H9 (cell line): ENCODE data around the gene PODXL2. TPM values are rescaled to one million over a fixed set of nuclear protein-coding genes. Genes with fewer than 3 reads are reported as not detected.

Source experiments
- DNase-seq: peaks from one replicate; pipeline ENCODE4 v3.0.0-alpha.2; 2017
- H2AFZ ChIP-seq: one replicate; pipeline ENCODE4 v1.6.1; 2013; ENCODE audit warnings: mild to moderate bottlenecking, low read length, control low read depth, moderate library complexity
- H2AK5ac ChIP-seq: 2 replicates; pipeline ENCODE4 v1.6.1; 2013; ENCODE audit warnings: low read length, control low read depth, mixed read lengths; ENCODE audit not compliant: insufficient read length
- H2BK120ac ChIP-seq: one replicate; pipeline ENCODE4 v1.6.1; 2013; ENCODE audit warnings: low read depth, mild to moderate bottlenecking, low read length, control low read depth, inconsistent platforms; ENCODE audit not compliant: poor library complexity, severe bottlenecking
- H2BK12ac ChIP-seq: 2 replicates; pipeline ENCODE4 v1.6.1; 2013; ENCODE audit warnings: low read length, control low read depth, mixed read lengths, low read depth; ENCODE audit not compliant: insufficient read length
- H2BK15ac ChIP-seq: 2 replicates; pipeline ENCODE4 v1.6.1; 2013; ENCODE audit warnings: low read depth, low read length, control low read depth
- H2BK20ac ChIP-seq: one replicate; pipeline ENCODE4 v1.6.1; 2013; ENCODE audit warnings: low read depth, mild to moderate bottlenecking, low read length, control low read depth, inconsistent platforms; ENCODE audit not compliant: poor library complexity, severe bottlenecking
- H2BK5ac ChIP-seq: 2 replicates; pipeline ENCODE4 v1.6.1; 2013; ENCODE audit warnings: low read length, control low read depth, mixed read lengths; ENCODE audit not compliant: insufficient read length
- H3K14ac ChIP-seq: 2 replicates; pipeline ENCODE4 v1.6.1; 2013; ENCODE audit warnings: low read length, control low read depth; ENCODE audit not compliant: insufficient read depth
- H3K18ac ChIP-seq: 2 replicates; pipeline ENCODE4 v1.6.1; 2013; ENCODE audit warnings: low read depth, mild to moderate bottlenecking, mixed read lengths, low read length, control low read depth; ENCODE audit not compliant: insufficient read length
- H3K23ac ChIP-seq: 2 replicates; pipeline ENCODE4 v1.6.1; 2013; ENCODE audit warnings: low read length, control low read depth, mixed read lengths, low read depth; ENCODE audit not compliant: insufficient read length
- H3K23me2 ChIP-seq: 2 replicates; pipeline ENCODE4 v1.6.1; 2013; ENCODE audit warnings: low read depth, mild to moderate bottlenecking, mixed read lengths, low read length, control low read depth; ENCODE audit not compliant: insufficient read length, poor library complexity, severe bottlenecking
- H3K27ac ChIP-seq: 2 replicates; pipeline ENCODE4 v1.5.1; 2013; ENCODE audit warnings: low read length, control low read depth, mixed read lengths, low read depth; ENCODE audit not compliant: insufficient read length
- H3K27me3 ChIP-seq: 2 replicates; pipeline ENCODE4 v1.6.1; 2013; ENCODE audit warnings: low read length, control low read depth, inconsistent platforms; ENCODE audit not compliant: insufficient read depth
- H3K4ac ChIP-seq: 2 replicates; pipeline ENCODE4 v1.6.1; 2013; ENCODE audit warnings: low read depth, mild to moderate bottlenecking, control low read depth, inconsistent platforms, low read length, moderate library complexity
- H3K4me1 ChIP-seq: 2 replicates; pipeline ENCODE4 v1.6.1; 2013; ENCODE audit warnings: low read length, control low read depth, inconsistent platforms; ENCODE audit not compliant: insufficient read depth
- H3K4me2 ChIP-seq: 2 replicates; pipeline ENCODE4 v1.6.1; 2013; ENCODE audit warnings: low read length, control low read depth, mixed read lengths; ENCODE audit not compliant: insufficient read length, insufficient read depth
- H3K56ac ChIP-seq: 2 replicates; pipeline ENCODE4 v1.6.1; 2013; ENCODE audit warnings: low read depth, mild to moderate bottlenecking, mixed read lengths, low read length, control low read depth; ENCODE audit not compliant: insufficient read length
- H3K79me1 ChIP-seq: 2 replicates; pipeline ENCODE4 v1.6.1; 2013; ENCODE audit warnings: low read depth, mild to moderate bottlenecking, moderate library complexity, low read length, control low read depth, inconsistent platforms; ENCODE audit not compliant: insufficient read depth, poor library complexity, severe bottlenecking
- H3K79me2 ChIP-seq: 2 replicates; pipeline ENCODE4 v1.6.1; 2013; ENCODE audit warnings: low read length, control low read depth, inconsistent platforms; ENCODE audit not compliant: insufficient read depth
- H3K9ac ChIP-seq: 2 replicates; pipeline ENCODE4 v1.6.1; 2013; ENCODE audit warnings: low read length, control low read depth, mixed read lengths; ENCODE audit not compliant: insufficient read length; ENCODE audit errors: extremely low read depth
- H3K9me3 ChIP-seq: one replicate; pipeline ENCODE4 v1.6.1; 2013; ENCODE audit warnings: low read depth, low read length, inconsistent platforms; ENCODE audit not compliant: control insufficient read depth
- H3T11ph ChIP-seq: one replicate; pipeline ENCODE4 v1.6.1; 2013; ENCODE audit warnings: mild to moderate bottlenecking, low read length, control low read depth, inconsistent platforms
- H4K20me1 ChIP-seq: one replicate; pipeline ENCODE4 v1.6.1; 2013; ENCODE audit not compliant: control insufficient read depth, insufficient read length, insufficient read depth
- H4K5ac ChIP-seq: 2 replicates; pipeline ENCODE4 v1.6.1; 2013; ENCODE audit warnings: low read depth, mild to moderate bottlenecking, mixed read lengths, low read length, control low read depth; ENCODE audit not compliant: insufficient read length
- H4K8ac ChIP-seq: replicated peaks from 2 replicates; pipeline ENCODE4 v1.6.1; 2013; ENCODE audit warnings: low read length, control low read depth, mixed read lengths, low read depth; ENCODE audit not compliant: insufficient read length
- H4K91ac ChIP-seq: 2 replicates; pipeline ENCODE4 v1.6.1; 2013; ENCODE audit warnings: low read depth, mild to moderate bottlenecking, moderate library complexity, mixed read lengths, low read length, control low read depth; ENCODE audit not compliant: insufficient read length
- H3K27ac Mint-ChIP-seq, 3 experiments: 2 replicates in 2 of 3; 3 replicates in 1 of 3; pipeline ENCODE4 v1.8.0; 2020 to 2021; ENCODE audit warnings: mixed read lengths in 3 of 3, mild to moderate bottlenecking in 1 of 3, moderate library complexity in 1 of 3
- H3K27me3 Mint-ChIP-seq: 2 replicates; pipeline ENCODE4 v1.8.0; 2021; ENCODE audit warnings: low read depth, mild to moderate bottlenecking, moderate library complexity, mixed read lengths
- H3K36me3 Mint-ChIP-seq, 3 experiments: 2 replicates in 2 of 3; 3 replicates in 1 of 3; pipeline ENCODE4 v1.8.0; 2020 to 2021; ENCODE audit warnings: low read depth in 3 of 3, mixed read lengths in 3 of 3; ENCODE audit not compliant: insufficient read depth in 1 of 3
- H3K4me1 Mint-ChIP-seq, 2 experiments: 2 replicates each; pipeline ENCODE4 v1.8.0; 2020; ENCODE audit warnings: mixed read lengths in 2 of 2
- H3K4me3 Mint-ChIP-seq, 2 experiments: 2 replicates in 1 of 2; 3 replicates in 1 of 2; pipeline ENCODE4 v1.8.0; 2020 to 2021; ENCODE audit warnings: mild to moderate bottlenecking in 2 of 2, mixed read lengths in 2 of 2, moderate library complexity in 1 of 2
- H3K9me3 Mint-ChIP-seq, 2 experiments: 2 replicates in 1 of 2; 3 replicates in 1 of 2; pipeline ENCODE4 v1.8.0; 2020; ENCODE audit warnings: mild to moderate bottlenecking in 2 of 2, mixed read lengths in 2 of 2, moderate library complexity in 1 of 2
- WGBS: extraction: QIAGEN DNeasy Blood & Tissue Kit; methylation state at CpG from one replicate; pipeline ENCODE4 v1.1.7; 2013; ENCODE audit warnings: missing lambda C conversion rate, low lambda C conversion rate, mixed read lengths; ENCODE audit not compliant: insufficient read length; ENCODE audit errors: extremely low coverage; 5-methylcytosine and 5-hydroxymethylcytosine counted together
- total RNA-seq: library from RNA; stranded (reverse); gene quantifications from 2 replicates; pipeline ENCODE4 v1.2.1, GENCODE V29; 2021
- TF ChIP-seq, protein P1 (sequence below): fragments of 200-600 bp; sonication (generic); conservative IDR thresholded peaks from 3 replicates; pipeline ENCODE4 v1.8.0; 2021; ENCODE audit warnings: antibody characterized with exemption, mild to moderate bottlenecking

PODXL2 gene
- total RNA-seq, 1 experiment from 2014 or later: 24.6 TPM

- no peak overlapping the region for H2BK15ac ChIP-seq
- WGBS: no CpG with 5 or more reads among the region's 9 CpGs
- no peak overlapping the region for H2BK20ac ChIP-seq
- H3K23ac ChIP-seq: no peak overlapping the region
- H3K23me2 ChIP-seq: no peaks in the 10 kb centered on the region
- H3K27me3 Mint-ChIP-seq: peaks cover 24% of the 10 kb centered on the region
- no peak overlapping the region for H3K18ac ChIP-seq
- peaks cover 4% of the 10 kb centered on the region; the same call in 1 of the 2 replicates for H3K4me1 ChIP-seq
- no peaks in the 10 kb centered on the region for H3K9me3 Mint-ChIP-seq
- H3K14ac ChIP-seq: no peak overlapping the region
- H2BK12ac ChIP-seq: no peak overlapping the region
- H3K4me2 ChIP-seq: no peak overlapping the region
- no peak overlapping the region for H4K5ac ChIP-seq
- H3K56ac ChIP-seq: no peak overlapping the region
- no peak overlapping the region for H3K4ac ChIP-seq
- H3K4me1 Mint-ChIP-seq: peaks cover 29 to 38% of the 10 kb centered on the region in 2 experiments
- no peak overlapping the region for H3K27ac Mint-ChIP-seq
- no peaks in the 10 kb centered on the region for H3K79me1 ChIP-seq
- no peak overlapping the region for H3T11ph ChIP-seq
- H4K8ac ChIP-seq: no peak overlapping the region
- no peak overlapping the region for H3K9ac ChIP-seq
- H4K91ac ChIP-seq: no peak overlapping the region
- no peak overlapping the region for H3K4me3 Mint-ChIP-seq
- H4K20me1 ChIP-seq: no peaks in the 10 kb centered on the region
- H2BK5ac ChIP-seq: no peak overlapping the region
- TF ChIP-seq, protein P1, sequence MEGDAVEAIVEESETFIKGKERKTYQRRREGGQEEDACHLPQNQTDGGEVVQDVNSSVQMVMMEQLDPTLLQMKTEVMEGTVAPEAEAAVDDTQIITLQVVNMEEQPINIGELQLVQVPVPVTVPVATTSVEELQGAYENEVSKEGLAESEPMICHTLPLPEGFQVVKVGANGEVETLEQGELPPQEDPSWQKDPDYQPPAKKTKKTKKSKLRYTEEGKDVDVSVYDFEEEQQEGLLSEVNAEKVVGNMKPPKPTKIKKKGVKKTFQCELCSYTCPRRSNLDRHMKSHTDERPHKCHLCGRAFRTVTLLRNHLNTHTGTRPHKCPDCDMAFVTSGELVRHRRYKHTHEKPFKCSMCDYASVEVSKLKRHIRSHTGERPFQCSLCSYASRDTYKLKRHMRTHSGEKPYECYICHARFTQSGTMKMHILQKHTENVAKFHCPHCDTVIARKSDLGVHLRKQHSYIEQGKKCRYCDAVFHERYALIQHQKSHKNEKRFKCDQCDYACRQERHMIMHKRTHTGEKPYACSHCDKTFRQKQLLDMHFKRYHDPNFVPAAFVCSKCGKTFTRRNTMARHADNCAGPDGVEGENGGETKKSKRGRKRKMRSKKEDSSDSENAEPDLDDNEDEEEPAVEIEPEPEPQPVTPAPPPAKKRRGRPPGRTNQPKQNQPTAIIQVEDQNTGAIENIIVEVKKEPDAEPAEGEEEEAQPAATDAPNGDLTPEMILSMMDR: no peak
- no peak overlapping the region for H2AK5ac ChIP-seq
- no peaks in the 10 kb centered on the region for H3K36me3 Mint-ChIP-seq
- DNase-seq: no peak
- H3K9me3 ChIP-seq: no peaks in the 10 kb centered on the region
- no peak overlapping the region for H2AFZ ChIP-seq
- no peaks in the 10 kb centered on the region for H3K27me3 ChIP-seq
- H3K27ac ChIP-seq: no peak overlapping the region
- H2BK120ac ChIP-seq: no peak overlapping the region
- H3K79me2 ChIP-seq: no peaks in the 10 kb centered on the region
These were observed 83.5 kb downstream of the PODXL2 start for GRCh38 chr3:127712461-127712860.
